Stimulated activated CD8-positive, alpha-beta memory T cell treated with anti-CD3 and anti-CD28 coated beads, Interleukin-7, amount 100 ng/mL, for 1 hour (primary cell): ENCODE measurements around the gene PABPC4L.
"Not testable (repeated sequence)": the region's sequence is repeated elsewhere in the genome, so short reads cannot be mapped to it uniquely, and the experiment has no call there.

Experiments used
- DNase-seq, 2 donors: peaks; one replicate each; pipeline ENCODE4 v3.0.0-alpha.2; 2020; ENCODE audit warnings: low read depth in 2 of 2

PABPC4L gene

DNA sequence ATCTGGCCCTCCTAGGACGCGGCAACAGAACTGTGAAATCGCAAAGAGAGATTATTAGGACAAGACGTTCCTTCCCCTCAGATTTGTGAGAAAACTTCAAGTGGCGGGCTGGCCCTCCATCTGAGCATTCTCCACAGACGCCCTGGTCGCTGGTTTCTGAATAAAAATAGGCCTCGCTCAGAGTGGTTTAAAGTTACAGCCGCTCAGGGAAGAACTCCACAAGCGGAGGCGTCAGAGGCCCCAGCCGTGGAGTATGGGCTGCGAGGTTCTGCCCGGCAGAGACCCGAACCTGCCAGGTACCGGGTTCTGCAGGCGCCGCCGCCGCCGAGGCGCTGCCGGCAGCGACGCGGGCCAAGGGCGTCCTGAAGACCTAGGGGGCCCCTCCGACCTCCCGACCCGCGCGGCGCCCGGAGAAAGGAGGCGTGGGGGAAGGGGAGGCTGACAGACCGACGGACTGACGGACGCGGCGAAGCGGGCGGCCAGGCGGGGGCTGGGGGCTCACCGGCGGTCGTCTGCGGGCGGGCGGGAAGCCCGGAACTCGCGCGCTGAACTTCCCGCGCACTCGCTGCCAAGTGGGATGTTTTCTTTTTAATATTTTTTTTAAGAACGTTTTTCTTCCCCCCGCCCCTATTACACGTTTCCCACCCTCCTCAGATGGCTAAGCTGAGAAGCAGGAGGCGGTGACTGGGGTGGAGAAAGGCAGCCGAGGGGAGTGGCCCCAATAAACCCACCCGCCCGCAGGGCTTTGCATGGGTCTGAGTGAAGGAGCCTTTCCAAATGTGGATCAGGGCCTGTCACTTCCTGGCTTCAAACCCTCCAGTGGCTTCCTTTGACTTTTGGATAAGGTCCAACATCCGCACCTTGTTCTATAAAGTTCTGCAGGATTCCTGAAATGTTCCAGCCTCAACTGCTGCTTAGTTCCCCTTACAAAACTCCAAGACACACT lies at the start of gene PABPC4L:
Gene PABPC4L, minus strand, starts transcription at position 574 of the 946 bp plus-strand sequence. CDS start 770 bp downstream, outside the sequence.
- DNase-seq, result no peak

GRCh38 chr4:134251322-134251721 lies 49.7 kb upstream of the PABPC4L start:
- DNase-seq, result no peak

- DNase-seq, result no peak
Measured at GRCh38 chr4:134243742-134244713, 42.4 kb upstream of the PABPC4L start.

- DNase-seq, result no peak
Measured at GRCh38 chr4:134219043-134219442, 17.5 kb upstream of the PABPC4L start.

GRCh38 chr4:134216411-134216810 lies 14.8 kb upstream of the PABPC4L start:
- DNase-seq, result no peak

DNA sequence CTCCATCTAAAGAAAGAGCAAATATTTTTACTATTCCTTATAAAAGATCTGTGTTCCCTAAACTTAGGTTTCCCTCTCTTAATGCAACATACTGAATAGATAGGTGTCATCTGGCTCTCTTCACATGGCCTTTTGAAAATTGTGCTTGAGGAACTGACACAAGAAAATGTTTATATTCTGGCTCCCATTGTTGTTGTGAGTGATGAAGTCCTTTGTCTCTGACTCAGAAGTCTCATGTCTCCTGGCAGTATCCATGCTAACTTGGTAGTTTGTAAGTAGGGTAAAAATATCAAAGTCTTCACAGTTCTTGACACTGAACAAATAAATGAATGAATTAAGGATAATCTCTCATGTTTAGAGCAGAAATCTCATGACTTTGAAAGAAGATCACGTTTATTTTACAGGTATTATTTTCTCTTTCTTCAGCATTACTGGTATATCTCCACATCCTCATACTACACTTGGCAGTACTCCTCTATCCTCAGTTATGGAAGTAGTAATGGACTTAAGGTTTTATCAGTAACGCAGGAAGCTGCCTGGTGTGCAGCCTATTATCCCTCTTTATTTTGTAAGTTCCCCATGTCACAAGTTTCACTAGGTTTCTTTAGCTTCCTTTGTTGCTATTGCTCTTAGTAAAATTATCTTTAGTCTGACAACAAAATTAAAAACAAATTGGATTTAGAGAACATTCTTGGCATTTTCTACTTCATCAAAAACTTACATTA lies 14.2 kb upstream of the PABPC4L start:
- no peak for DNase-seq

GRCh38 chr4:134207955-134208354 lies 6.4 kb upstream of the PABPC4L start:
- not testable (repeated sequence) for DNase-seq

GRCh38 chr4:134202166-134202956 lies 772 bp upstream of the PABPC4L start:
- no peak for DNase-seq

- no peak for DNase-seq
Measured at GRCh38 chr4:134200811-134201215, 776 bp downstream of the PABPC4L start.

GRCh38 chr4:134189949-134190348 lies 11.6 kb downstream of the PABPC4L start:
- no peak for DNase-seq

DNA sequence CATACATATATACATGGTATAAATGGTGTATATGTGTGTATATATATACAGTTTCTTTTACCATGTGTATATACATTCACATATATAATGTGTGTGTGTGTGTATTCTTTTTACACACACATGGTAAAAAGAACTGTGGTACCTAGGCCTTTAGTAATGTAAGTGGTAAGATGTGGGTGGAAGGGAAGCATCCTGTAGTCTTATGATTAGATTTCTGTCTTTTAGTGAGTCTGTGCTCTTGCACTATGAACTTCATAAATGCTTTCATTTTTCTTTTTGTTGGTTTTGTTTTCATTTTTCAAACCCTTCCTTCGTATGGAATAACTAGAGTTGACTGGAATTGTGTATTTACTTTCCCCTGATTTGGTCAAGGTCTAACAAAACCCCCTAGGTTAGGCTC lies 12.1 kb downstream of the PABPC4L start:
- no peak for DNase-seq

DNA sequence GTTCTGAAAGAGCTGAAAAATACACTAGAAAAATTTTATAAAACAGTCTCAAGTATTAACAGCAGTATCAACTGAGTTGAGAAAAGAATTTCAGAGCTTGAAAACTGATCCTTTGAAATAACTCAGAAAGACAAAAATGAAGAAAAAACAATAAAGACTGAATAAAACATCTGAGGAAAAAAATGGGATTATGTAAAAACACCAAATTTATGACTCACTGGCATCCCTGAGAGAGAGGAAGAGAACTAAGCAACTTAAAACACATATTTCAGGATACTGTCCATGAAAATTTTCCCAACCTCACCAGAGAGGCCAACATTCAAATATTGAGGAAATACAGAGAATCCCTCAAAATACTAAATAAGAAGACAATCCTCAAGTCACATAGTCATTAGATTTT lies 22.9 kb downstream of the PABPC4L start:
- no peak for DNase-seq

DNA sequence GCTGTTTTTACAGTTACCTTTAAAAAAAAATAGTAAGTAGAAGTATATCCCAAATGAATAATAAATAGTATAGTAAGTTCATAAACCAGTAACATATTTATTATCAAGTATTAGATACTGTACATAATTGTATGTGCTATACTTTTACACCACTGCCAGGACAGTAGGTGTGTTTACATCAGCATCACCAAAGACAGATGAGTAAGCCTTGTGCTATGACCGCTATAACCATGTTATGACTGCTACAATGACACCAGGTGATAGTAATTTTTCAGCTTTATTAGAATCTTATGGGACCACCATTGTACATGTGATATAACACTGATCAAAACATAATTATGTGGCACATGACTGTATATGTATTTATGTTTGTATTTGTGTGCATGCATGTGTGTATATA lies 27.3 kb downstream of the PABPC4L start:
- no peak for DNase-seq

DNA sequence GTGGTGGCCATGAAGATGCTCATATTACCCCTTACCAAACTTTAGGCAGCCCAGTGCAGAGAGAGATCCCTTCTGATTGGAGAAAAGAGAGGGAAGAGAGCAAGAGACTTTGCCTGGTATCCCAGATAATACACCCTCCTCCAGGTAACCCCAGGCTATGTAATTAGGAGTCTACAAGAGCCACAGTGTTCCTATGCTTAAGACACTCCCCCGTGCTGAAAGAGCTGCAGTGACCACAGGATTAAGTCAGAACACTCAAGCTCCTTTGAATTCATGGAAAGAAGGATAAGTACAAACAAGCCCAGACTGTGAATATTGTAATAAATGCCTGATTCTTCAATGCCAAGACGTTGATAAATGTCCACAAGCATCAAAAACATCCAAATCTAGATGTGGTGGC lies 41.4 kb downstream of the PABPC4L start:
- no peak for DNase-seq

GRCh38 chr4:134154097-134154496 lies 47.5 kb downstream of the PABPC4L start:
- DNase-seq, result no peak

- DNase-seq, result no peak
Measured at GRCh38 chr4:134147941-134148340, 53.6 kb downstream of the PABPC4L start.
